GM12875 (cell line): ENCODE data around the gene TNPO2.

Experiments
- H3K4me3 ChIP-seq: one replicate; pipeline ENCODE4 v1.5.1; 2011; ENCODE audit warnings: low read depth, low read length, control low read depth
- CTCF ChIP-seq: IDR thresholded peaks from 2 replicates; pipeline ENCODE4 v1.5.1; 2011; ENCODE audit warnings: low read depth, mild to moderate bottlenecking, control low read depth, inconsistent platforms, low read length, moderate library complexity, borderline replicate concordance; ENCODE audit not compliant: insufficient read depth

TNPO2 gene

GRCh38 chr19:12695514-12695913 is 28.2 kb downstream of the TNPO2 start:
- H3K4me3 ChIP-seq, result no peak overlapping the region
- TF ChIP-seq CTCF, result no peak

GRCh38 chr19:12695096-12695495 is 28.6 kb downstream of the TNPO2 start:
- no peak overlapping the region for H3K4me3 ChIP-seq
- TF ChIP-seq CTCF, result no peak

- no peak overlapping the region for H3K4me3 ChIP-seq
- no peak for TF ChIP-seq CTCF
Observed at GRCh38 chr19:12694641-12695040, 29.1 kb downstream of the TNPO2 start.

GRCh38 chr19:12692960-12693359 is 30.8 kb downstream of the TNPO2 start:
- H3K4me3 ChIP-seq, result no peak overlapping the region
- no peak for TF ChIP-seq CTCF

- no peak overlapping the region for H3K4me3 ChIP-seq
- no peak for TF ChIP-seq CTCF
Observed at GRCh38 chr19:12689581-12690216, 34.0 kb downstream of the TNPO2 start.

- no peak for TF ChIP-seq CTCF
- no peak overlapping the region for H3K4me3 ChIP-seq
Observed at GRCh38 chr19:12689012-12689411, 34.7 kb downstream of the TNPO2 start.

- no peak for TF ChIP-seq CTCF
- no peak within 1 kb of the TSS for H3K4me3 ChIP-seq
Observed at GRCh38 chr19:12687496-12688196, 36.1 kb downstream of the TNPO2 start, which contains the start of gene GNG14. GNG14 (plus strand) TSS chr19:12687998; CDS start chr19:12688049, 51 bp downstream.
